Progenitor cell of endocrine pancreas (in vitro differentiated cells): Measurements from ENCODE around the gene NEK5. TPM values are rescaled to one million over a fixed set of nuclear protein-coding genes. Genes with fewer than 3 reads are reported as not detected.
"Not testable (repeated sequence)": the region's sequence is repeated elsewhere in the genome, so short reads cannot be mapped to it uniquely, and the experiment has no call there.

Experiments used
- DNase-seq: peaks from one replicate; pipeline ENCODE4 v3.0.0; 2021; ENCODE audit warnings: low spot score; ENCODE audit not compliant: unreplicated experiment
- H3K27ac Mint-ChIP-seq: 2 replicates; pipeline ENCODE4 v1.8.0; 2021; ENCODE audit warnings: mild to moderate bottlenecking, moderate library complexity, mixed read lengths
- H3K27me3 Mint-ChIP-seq: 2 replicates; pipeline ENCODE4 v1.8.0; 2021; ENCODE audit warnings: mixed read lengths
- H3K36me3 Mint-ChIP-seq: 2 replicates; pipeline ENCODE4 v1.8.0; 2022; ENCODE audit warnings: mixed read lengths; ENCODE audit not compliant: insufficient read depth
- H3K4me1 Mint-ChIP-seq: 2 replicates; pipeline ENCODE4 v1.8.0; 2021; ENCODE audit warnings: low read depth, mixed read lengths
- H3K4me3 Mint-ChIP-seq: 2 replicates; pipeline ENCODE4 v1.8.0; 2021; ENCODE audit warnings: low read depth, mild to moderate bottlenecking, moderate library complexity, mixed read lengths
- H3K9me3 Mint-ChIP-seq: 2 replicates; pipeline ENCODE4 v1.8.0; 2021; ENCODE audit warnings: low read depth, mixed read lengths
- CTCF ChIP-seq: fragments of 200-600 bp; sonication (generic); IDR thresholded peaks from one replicate; pipeline ENCODE4 v1.5.0; 2021; ENCODE audit warnings: antibody characterized with exemption, mild to moderate bottlenecking; ENCODE audit not compliant: unreplicated experiment
- total RNA-seq: library from RNA; stranded (reverse); gene quantifications from 2 replicates; pipeline ENCODE4 v1.2.1, GENCODE V29; 2021

Gene NEK5
- total RNA-seq, 1 donor from 2014 or later = 1.4 TPM

GRCh38 chr13:52047463-52047862 lies 81.4 kb downstream of the NEK5 start:
- Mint-ChIP-seq H3K27ac (no peak overlapping the region), H3K36me3 (peaks cover 6% of the 10 kb centered on the region), H3K4me3 (no peak overlapping the region), H3K4me1 (peaks cover 17% of the 10 kb centered on the region), H3K9me3 (peaks cover 11% of the 10 kb centered on the region), H3K27me3 (no peaks in the 10 kb centered on the region)
- no peak for DNase-seq
- TF ChIP-seq CTCF = no peak

GRCh38 chr13:52043675-52044074 lies 85.2 kb downstream of the NEK5 start:
- no peak for TF ChIP-seq CTCF
- peaks cover 4% of the 10 kb centered on the region for H3K4me1 Mint-ChIP-seq
- peaks cover 15% of the 10 kb centered on the region for H3K9me3 Mint-ChIP-seq
- H3K4me3 Mint-ChIP-seq = no peak overlapping the region
- H3K27ac Mint-ChIP-seq = peak overlapping the region; percentile 35
- peaks cover 10% of the 10 kb centered on the region for H3K36me3 Mint-ChIP-seq
- no peaks in the 10 kb centered on the region for H3K27me3 Mint-ChIP-seq
- DNase-seq = no peak

GRCh38 chr13:52036037-52036436 lies 92.8 kb downstream of the NEK5 start:
- Mint-ChIP-seq H3K27ac (no peak overlapping the region), H3K4me1 (peaks cover 17% of the 10 kb centered on the region), H3K4me3 (no peak overlapping the region), H3K9me3 (peaks cover 3% of the 10 kb centered on the region), H3K27me3 (no peaks in the 10 kb centered on the region), H3K36me3 (peaks cover 10% of the 10 kb centered on the region)
- no peak for DNase-seq
- TF ChIP-seq CTCF = no peak

- Mint-ChIP-seq H3K9me3 (peaks cover 7% of the 10 kb centered on the region), H3K4me1 (peaks cover 17% of the 10 kb centered on the region), H3K4me3 (no peak overlapping the region), H3K27me3 (no peaks in the 10 kb centered on the region), H3K36me3 (peaks cover 17% of the 10 kb centered on the region), H3K27ac (peak overlapping the region; percentile 50)
- no peak for TF ChIP-seq CTCF
- DNase-seq = no peak
Observed at GRCh38 chr13:52034616-52035226, 94.2 kb downstream of the NEK5 start.

- H3K27ac Mint-ChIP-seq = no peak overlapping the region
- DNase-seq = no peak
- H3K4me3 Mint-ChIP-seq = no peak overlapping the region
- H3K9me3 Mint-ChIP-seq = peaks cover 11% of the 10 kb centered on the region
- no peak for TF ChIP-seq CTCF
- H3K27me3 Mint-ChIP-seq = no peaks in the 10 kb centered on the region
- peaks cover 33% of the 10 kb centered on the region for H3K36me3 Mint-ChIP-seq
- peaks cover 17% of the 10 kb centered on the region for H3K4me1 Mint-ChIP-seq
Observed at GRCh38 chr13:52033039-52033438, 95.8 kb downstream of the NEK5 start.

GRCh38 chr13:52030401-52030800 lies 98.5 kb downstream of the NEK5 start:
- peaks cover 14% of the 10 kb centered on the region for H3K9me3 Mint-ChIP-seq
- not testable (repeated sequence) for H3K27ac Mint-ChIP-seq, DNase-seq, H3K27me3 Mint-ChIP-seq, H3K4me3 Mint-ChIP-seq
- H3K4me1 Mint-ChIP-seq = peaks cover 18% of the 10 kb centered on the region
- H3K36me3 Mint-ChIP-seq = peaks cover 53% of the 10 kb centered on the region
